ENCODE measurements around the gene PALM. TPM values are rescaled to one million over a fixed set of nuclear protein-coding genes. Genes with fewer than 3 reads are reported as not detected.

PALM gene
- total and polyA plus RNA-seq, 4 donors: 0.92 to 5.1 (median 4.3) TPM

DNA sequence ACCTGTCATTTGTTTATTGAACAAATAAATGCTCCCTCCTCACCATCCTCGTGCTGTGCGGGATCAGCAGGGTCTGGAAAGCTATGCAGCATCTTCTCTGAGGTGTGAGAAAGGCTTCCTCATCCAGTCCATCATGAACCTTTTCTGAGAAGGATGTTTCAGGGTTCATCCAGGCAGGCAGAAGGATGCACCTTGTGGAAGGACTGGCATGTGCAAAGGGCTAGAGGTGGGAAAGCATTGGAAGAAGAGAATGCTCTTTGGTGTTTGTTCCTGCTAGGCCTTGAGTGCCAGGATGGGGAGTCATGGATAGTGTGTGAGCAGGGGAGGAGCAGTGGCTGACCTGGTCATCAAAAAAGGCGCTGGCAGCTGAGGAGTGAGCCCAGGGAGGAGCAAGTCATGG lies 6.6 kb downstream of the PALM start:
- peaks cover 0 to 3% (median 0%) of the 10 kb centered on the region in 4 donors for H3K27me3 ChIP-seq (ENCODE audit: control insufficient read depth in 4 of 4, insufficient read depth in 4 of 4, low read length in 3 of 4)
- H3K9ac ChIP-seq (ENCODE audit: low read depth in 1 of 2, low read length in 2 of 2): no peak overlapping the region
- no peak overlapping the region for H3K27ac ChIP-seq (ENCODE audit: low read depth in 1 of 2, low read length in 2 of 2)
- no peaks in the 10 kb centered on the region for H3K9me3 ChIP-seq (ENCODE audit: control insufficient read depth in 4 of 4, low read length in 3 of 4)
- TF ChIP-seq FOXA1 (IDR thresholded peaks at IDR 0.05) (no peak), YY1 (IDR thresholded peaks at IDR 0.05) (no peak), FOXA2 (IDR thresholded peaks at IDR 0.05) (no peak), GABPA (IDR thresholded peaks at IDR 0.05 in 1 of 2, conservative IDR thresholded peaks at IDR 0.05 in 1 of 2) (no peak), TAF1 (conservative IDR thresholded peaks at IDR 0.05) (no peak), RXRA (IDR thresholded peaks at IDR 0.05) (no peak), HNF4A (conservative IDR thresholded peaks at IDR 0.05) (no peak), NR2F2 (IDR thresholded peaks at IDR 0.05) (no peak), RAD21 (IDR thresholded peaks at IDR 0.05) (no peak), HNF4G (IDR thresholded peaks at IDR 0.05) (no peak)
- TF ChIP-seq, protein P1, sequence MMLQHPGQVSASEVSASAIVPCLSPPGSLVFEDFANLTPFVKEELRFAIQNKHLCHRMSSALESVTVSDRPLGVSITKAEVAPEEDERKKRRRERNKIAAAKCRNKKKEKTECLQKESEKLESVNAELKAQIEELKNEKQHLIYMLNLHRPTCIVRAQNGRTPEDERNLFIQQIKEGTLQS (IDR thresholded peaks at IDR 0.05): no peak
- TF ChIP-seq, protein P2, sequence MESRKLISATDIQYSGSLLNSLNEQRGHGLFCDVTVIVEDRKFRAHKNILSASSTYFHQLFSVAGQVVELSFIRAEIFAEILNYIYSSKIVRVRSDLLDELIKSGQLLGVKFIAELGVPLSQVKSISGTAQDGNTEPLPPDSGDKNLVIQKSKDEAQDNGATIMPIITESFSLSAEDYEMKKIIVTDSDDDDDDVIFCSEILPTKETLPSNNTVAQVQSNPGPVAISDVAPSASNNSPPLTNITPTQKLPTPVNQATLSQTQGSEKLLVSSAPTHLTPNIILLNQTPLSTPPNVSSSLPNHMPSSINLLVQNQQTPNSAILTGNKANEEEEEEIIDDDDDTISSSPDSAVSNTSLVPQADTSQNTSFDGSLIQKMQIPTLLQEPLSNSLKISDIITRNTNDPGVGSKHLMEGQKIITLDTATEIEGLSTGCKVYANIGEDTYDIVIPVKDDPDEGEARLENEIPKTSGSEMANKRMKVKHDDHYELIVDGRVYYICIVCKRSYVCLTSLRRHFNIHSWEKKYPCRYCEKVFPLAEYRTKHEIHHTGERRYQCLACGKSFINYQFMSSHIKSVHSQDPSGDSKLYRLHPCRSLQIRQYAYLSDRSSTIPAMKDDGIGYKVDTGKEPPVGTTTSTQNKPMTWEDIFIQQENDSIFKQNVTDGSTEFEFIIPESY (IDR thresholded peaks at IDR 0.05): no peak
- TF ChIP-seq, protein P3, sequence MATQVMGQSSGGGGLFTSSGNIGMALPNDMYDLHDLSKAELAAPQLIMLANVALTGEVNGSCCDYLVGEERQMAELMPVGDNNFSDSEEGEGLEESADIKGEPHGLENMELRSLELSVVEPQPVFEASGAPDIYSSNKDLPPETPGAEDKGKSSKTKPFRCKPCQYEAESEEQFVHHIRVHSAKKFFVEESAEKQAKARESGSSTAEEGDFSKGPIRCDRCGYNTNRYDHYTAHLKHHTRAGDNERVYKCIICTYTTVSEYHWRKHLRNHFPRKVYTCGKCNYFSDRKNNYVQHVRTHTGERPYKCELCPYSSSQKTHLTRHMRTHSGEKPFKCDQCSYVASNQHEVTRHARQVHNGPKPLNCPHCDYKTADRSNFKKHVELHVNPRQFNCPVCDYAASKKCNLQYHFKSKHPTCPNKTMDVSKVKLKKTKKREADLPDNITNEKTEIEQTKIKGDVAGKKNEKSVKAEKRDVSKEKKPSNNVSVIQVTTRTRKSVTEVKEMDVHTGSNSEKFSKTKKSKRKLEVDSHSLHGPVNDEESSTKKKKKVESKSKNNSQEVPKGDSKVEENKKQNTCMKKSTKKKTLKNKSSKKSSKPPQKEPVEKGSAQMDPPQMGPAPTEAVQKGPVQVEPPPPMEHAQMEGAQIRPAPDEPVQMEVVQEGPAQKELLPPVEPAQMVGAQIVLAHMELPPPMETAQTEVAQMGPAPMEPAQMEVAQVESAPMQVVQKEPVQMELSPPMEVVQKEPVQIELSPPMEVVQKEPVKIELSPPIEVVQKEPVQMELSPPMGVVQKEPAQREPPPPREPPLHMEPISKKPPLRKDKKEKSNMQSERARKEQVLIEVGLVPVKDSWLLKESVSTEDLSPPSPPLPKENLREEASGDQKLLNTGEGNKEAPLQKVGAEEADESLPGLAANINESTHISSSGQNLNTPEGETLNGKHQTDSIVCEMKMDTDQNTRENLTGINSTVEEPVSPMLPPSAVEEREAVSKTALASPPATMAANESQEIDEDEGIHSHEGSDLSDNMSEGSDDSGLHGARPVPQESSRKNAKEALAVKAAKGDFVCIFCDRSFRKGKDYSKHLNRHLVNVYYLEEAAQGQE (IDR thresholded peaks at IDR 0.05): no peak
- TF ChIP-seq, protein P4, sequence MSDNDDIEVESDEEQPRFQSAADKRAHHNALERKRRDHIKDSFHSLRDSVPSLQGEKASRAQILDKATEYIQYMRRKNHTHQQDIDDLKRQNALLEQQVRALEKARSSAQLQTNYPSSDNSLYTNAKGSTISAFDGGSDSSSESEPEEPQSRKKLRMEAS (IDR thresholded peaks at IDR 0.05): no peak
- 92% methylated on average over 3 of the region's 3 CpGs for WGBS
- DNase-seq (ENCODE audit: low spot score): no peak
- no peak overlapping the region for H3K4me3 ChIP-seq (ENCODE audit: low read depth in 1 of 3, low read length in 3 of 3)
- H3K36me3 ChIP-seq (ENCODE audit: control insufficient read depth in 4 of 4, insufficient read depth in 3 of 4, low read depth in 1 of 4, low read length in 3 of 4): no peaks in the 10 kb centered on the region
- H3K4me1 ChIP-seq (ENCODE audit: control insufficient read depth in 4 of 4, insufficient read depth in 4 of 4, low read length in 3 of 4): peaks cover 0 to 7% (median 3%) of the 10 kb centered on the region in 4 donors

DNA sequence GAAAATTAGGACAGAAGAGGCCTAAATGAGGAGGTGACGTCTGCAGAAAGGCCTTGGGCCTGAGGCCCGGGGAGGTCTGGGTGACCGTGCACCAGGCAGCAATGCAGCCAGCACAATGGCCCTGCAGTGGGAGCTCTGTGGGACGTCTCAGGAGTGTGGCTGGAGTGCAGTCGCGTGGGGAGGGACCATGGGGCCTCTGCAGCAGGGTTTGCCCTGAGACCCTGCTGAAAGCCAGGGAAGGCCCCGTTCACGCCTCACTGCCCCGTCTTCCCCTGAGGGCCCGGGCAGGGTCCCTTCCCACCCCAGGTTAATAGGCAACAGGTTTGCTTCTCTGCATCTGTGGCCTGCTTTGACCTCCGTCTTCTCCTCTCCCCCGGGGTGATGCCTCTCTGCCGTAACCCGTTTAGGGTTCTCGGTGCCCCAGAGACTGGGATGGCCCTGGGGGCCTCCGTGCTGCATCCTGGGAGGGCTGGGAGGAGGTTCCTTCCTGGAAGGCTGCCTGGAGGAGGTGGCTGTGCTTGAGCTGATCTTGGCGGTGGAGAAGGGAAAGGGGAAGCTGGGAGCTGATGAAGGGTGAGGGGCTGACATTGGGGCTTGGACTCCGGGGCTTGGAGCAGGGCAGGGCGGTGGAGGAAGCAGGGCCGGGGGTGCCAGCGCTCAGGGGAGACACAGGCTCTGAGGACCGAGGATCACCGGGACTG lies 9.7 kb downstream of the PALM start:
- peaks cover 0 to 3% (median 1%) of the 10 kb centered on the region in 4 donors for H3K27me3 ChIP-seq (ENCODE audit: control insufficient read depth in 4 of 4, insufficient read depth in 4 of 4, low read length in 3 of 4)
- H3K4me1 ChIP-seq (ENCODE audit: control insufficient read depth in 4 of 4, insufficient read depth in 4 of 4, low read length in 3 of 4): peaks cover 0 to 7% (median 3%) of the 10 kb centered on the region in 4 donors
- H3K4me3 ChIP-seq (ENCODE audit: low read depth in 1 of 3, low read length in 3 of 3): no peak overlapping the region
- no peak for DNase-seq (ENCODE audit: low spot score)
- H3K36me3 ChIP-seq (ENCODE audit: control insufficient read depth in 4 of 4, insufficient read depth in 3 of 4, low read depth in 1 of 4, low read length in 3 of 4): no peaks in the 10 kb centered on the region
- no peak overlapping the region for H3K9ac ChIP-seq (ENCODE audit: low read depth in 1 of 2, low read length in 2 of 2)
- WGBS: 55% methylated on average over 23 of the region's 23 CpGs
- no peaks in the 10 kb centered on the region for H3K9me3 ChIP-seq (ENCODE audit: control insufficient read depth in 4 of 4, low read length in 3 of 4)
- no peak overlapping the region for H3K27ac ChIP-seq (ENCODE audit: low read depth in 1 of 2, low read length in 2 of 2)
- no peak for TF ChIP-seq NR2F2 (IDR thresholded peaks at IDR 0.05)
- TF ChIP-seq, protein P4 (IDR thresholded peaks at IDR 0.05): no peak
- no peak for TF ChIP-seq FOXA2 (IDR thresholded peaks at IDR 0.05)
- TF ChIP-seq SP1 (IDR thresholded peaks at IDR 0.05): no peak
- no peak for TF ChIP-seq YY1 (IDR thresholded peaks at IDR 0.05)
- TF ChIP-seq, protein P1 (IDR thresholded peaks at IDR 0.05): no peak
- no peak for TF ChIP-seq GABPA (IDR thresholded peaks at IDR 0.05 in 1 of 2, conservative IDR thresholded peaks at IDR 0.05 in 1 of 2)
- TF ChIP-seq, protein P5, sequence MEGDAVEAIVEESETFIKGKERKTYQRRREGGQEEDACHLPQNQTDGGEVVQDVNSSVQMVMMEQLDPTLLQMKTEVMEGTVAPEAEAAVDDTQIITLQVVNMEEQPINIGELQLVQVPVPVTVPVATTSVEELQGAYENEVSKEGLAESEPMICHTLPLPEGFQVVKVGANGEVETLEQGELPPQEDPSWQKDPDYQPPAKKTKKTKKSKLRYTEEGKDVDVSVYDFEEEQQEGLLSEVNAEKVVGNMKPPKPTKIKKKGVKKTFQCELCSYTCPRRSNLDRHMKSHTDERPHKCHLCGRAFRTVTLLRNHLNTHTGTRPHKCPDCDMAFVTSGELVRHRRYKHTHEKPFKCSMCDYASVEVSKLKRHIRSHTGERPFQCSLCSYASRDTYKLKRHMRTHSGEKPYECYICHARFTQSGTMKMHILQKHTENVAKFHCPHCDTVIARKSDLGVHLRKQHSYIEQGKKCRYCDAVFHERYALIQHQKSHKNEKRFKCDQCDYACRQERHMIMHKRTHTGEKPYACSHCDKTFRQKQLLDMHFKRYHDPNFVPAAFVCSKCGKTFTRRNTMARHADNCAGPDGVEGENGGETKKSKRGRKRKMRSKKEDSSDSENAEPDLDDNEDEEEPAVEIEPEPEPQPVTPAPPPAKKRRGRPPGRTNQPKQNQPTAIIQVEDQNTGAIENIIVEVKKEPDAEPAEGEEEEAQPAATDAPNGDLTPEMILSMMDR (IDR thresholded peaks at IDR 0.05; ENCODE audit: low read depth, low read length, missing input control): no peak
- no peak for TF ChIP-seq HNF4G (IDR thresholded peaks at IDR 0.05)
- TF ChIP-seq, protein P3 (IDR thresholded peaks at IDR 0.05): no peak
